Measurements from ENCODE around the gene CFAP20DC.

The CFAP20DC gene

DNA sequence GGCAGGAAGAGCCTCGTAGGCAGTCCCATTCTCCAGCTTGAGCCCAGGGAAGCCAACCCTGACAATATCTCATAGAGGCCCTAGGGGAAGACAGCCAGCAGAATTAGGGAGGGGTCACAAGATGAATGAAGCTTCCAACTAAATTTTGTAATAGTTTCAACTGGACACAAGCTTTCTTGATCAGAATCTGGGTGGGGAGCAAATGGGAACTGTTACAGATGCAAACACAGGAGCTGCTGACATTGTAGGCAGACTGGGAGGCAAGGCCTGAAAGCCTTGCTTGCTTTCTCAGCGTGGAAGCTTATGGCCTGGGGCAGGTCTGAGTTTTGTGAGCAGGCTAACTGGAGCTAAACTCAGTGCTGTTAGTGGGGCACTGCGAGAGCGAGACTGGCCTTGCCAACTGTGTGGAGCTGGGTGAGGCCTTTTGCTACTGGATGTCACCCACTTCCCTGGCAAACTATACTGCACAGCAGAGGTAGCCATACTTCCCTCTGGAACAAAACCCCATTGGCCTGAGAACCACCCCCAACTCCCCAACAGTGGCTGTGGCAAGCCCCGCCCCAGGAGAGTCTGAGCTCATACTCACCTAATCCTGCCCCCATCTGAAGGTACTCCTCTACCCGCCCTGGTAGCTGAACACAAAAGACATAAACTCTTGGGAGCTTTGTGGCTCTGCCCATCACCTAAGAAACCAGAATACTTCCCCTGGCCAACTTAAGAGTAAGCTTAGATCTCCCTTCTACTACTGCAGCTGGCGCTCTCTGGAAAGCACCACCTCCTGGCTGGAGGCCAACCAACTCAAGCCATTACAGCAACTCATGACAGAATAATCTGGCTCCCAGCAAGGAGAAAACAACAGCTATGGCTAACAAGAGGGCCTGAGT is 42.9 kb downstream of the CFAP20DC start:
- CTCF ChIA-PET = interaction anchor here (0.7 to 0.9 kb wide), 3 partner anchors 35 to 137 kb away, joined by 3 to 5 read pairs (median 3); no protein-coding TSS in a partner anchor
- DNase-seq (ENCODE audit: low spot score) = no peak
- TF ChIP-seq, protein P1, sequence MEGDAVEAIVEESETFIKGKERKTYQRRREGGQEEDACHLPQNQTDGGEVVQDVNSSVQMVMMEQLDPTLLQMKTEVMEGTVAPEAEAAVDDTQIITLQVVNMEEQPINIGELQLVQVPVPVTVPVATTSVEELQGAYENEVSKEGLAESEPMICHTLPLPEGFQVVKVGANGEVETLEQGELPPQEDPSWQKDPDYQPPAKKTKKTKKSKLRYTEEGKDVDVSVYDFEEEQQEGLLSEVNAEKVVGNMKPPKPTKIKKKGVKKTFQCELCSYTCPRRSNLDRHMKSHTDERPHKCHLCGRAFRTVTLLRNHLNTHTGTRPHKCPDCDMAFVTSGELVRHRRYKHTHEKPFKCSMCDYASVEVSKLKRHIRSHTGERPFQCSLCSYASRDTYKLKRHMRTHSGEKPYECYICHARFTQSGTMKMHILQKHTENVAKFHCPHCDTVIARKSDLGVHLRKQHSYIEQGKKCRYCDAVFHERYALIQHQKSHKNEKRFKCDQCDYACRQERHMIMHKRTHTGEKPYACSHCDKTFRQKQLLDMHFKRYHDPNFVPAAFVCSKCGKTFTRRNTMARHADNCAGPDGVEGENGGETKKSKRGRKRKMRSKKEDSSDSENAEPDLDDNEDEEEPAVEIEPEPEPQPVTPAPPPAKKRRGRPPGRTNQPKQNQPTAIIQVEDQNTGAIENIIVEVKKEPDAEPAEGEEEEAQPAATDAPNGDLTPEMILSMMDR (conservative IDR thresholded peaks at IDR 0.05; ENCODE audit: low read depth) = no peak
- H3K27ac ChIP-seq = no peak overlapping the region
- POLR2A ChIA-PET (ENCODE audit: low non-redundant PET) = no interaction called here

DNA sequence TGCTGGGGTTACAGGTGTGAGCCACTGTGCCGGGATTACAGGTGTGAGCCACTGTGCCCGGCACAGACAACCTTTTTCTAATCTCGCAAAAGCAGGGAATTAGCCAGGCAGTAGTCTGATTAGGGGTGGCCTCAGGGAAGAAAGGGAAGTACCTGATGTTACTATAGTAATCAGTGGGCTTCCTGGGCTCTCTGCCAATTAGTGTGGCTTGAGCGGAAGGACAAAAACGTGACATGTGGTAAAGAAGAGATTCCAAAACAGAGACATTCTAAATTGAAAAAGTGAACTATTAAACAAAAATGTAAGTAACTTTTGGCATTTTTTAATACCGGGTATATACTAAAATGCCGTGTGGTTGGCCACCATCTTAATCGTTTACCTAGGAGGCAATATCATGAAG is 48.1 kb downstream of the CFAP20DC start:
- DNase-seq (ENCODE audit: low spot score) = no peak
- ChIA-PET POLR2A (ENCODE audit: low non-redundant PET) (no interaction called here), CTCF (no interaction called here)
- TF ChIP-seq, protein P1 (conservative IDR thresholded peaks at IDR 0.05; ENCODE audit: low read depth) = no peak
- no peak overlapping the region for H3K27ac ChIP-seq

DNA sequence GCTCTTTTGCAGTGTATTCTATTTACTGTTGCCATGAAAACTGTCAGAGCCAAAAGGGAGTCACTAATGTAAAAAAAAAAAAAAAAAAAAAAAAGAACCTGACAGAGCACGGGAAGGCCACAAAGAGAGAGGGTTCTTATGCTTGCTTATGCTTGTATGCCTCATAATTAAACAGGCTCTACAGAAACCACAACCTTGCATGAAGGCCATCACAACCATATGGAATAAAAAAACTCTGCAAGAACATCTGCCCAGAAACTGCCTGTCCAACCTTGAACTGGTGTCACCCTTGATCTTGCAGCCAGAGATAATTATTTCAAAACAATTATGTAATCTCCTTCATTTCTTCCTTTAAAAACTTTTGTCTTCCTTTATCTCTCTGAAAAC is 50.1 kb downstream of the CFAP20DC start:
- DNase-seq (ENCODE audit: low spot score) = no peak
- POLR2A ChIA-PET (ENCODE audit: low non-redundant PET) = no interaction called here
- no peak overlapping the region for H3K27ac ChIP-seq
- CTCF ChIA-PET = no interaction called here
- TF ChIP-seq, protein P1 (conservative IDR thresholded peaks at IDR 0.05; ENCODE audit: low read depth) = no peak

DNA sequence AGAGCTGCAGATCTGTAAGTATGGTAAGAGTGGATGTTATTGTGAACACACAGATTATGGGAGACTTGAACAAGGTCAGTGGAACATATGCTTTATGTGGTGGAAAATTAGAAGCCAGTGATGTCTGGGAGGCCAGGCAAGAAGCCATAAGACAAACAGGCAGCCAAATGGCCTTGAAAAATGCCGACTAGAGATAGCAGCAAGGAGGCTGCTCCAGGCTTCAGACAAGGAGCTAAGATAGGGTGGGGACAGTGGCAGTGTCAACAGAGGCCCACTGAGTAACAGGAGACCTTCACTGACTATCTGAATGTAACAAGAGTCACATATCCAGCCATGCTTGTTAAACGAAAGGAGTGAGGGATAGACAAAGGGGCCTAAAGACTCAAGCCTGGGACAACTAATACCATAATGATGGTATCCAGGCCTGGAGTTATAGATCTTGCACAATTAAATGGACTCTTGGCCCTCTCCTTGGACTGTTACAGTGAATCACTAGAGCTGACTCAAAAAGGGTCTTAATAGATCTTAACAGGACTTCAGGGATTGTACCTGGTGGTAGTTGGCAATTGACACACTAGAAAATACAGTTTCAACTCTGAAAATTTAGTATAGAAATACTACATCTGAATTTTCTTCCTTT is 50.6 kb downstream of the CFAP20DC start:
- no peak for DNase-seq (ENCODE audit: low spot score)
- H3K27ac ChIP-seq = no peak overlapping the region
- POLR2A ChIA-PET (ENCODE audit: low non-redundant PET) = no interaction called here
- TF ChIP-seq, protein P1 (conservative IDR thresholded peaks at IDR 0.05; ENCODE audit: low read depth) = no peak
- CTCF ChIA-PET = no interaction called here

DNA sequence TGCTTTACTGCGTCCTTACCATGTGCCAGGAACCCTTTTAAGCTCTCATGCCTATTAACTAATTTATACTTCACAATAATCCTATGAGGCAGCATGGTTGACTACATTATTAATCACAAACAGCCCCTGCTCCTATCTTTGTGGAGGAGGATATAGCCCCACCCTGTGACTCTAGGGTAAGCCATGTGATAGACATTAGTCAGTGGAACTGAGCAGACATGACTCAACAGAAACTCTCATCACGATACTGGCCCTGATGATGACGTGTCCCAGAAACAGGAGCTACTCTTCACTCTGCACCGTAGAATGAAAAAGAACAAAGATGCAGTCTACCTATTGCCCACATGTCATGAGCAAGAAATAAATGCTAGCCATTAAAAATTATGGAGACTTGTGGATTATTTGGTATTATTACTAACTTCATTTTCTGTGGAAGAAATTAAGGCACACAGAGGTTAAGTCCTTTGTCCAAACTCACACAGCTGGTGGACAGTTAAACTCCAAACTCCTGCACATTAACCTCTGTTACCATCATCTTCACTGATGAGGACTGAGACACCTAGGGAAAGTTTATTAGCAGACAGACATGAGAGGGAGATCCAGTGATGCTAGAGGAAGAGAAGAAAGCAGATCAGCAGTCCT is 51.2 kb downstream of the CFAP20DC start:
- CTCF ChIA-PET = no interaction called here
- POLR2A ChIA-PET (ENCODE audit: low non-redundant PET) = no interaction called here
- peak; percentile 94 for DNase-seq (ENCODE audit: low spot score)
- H3K27ac ChIP-seq = no peak overlapping the region
- TF ChIP-seq, protein P1 (conservative IDR thresholded peaks at IDR 0.05; ENCODE audit: low read depth) = no peak

DNA sequence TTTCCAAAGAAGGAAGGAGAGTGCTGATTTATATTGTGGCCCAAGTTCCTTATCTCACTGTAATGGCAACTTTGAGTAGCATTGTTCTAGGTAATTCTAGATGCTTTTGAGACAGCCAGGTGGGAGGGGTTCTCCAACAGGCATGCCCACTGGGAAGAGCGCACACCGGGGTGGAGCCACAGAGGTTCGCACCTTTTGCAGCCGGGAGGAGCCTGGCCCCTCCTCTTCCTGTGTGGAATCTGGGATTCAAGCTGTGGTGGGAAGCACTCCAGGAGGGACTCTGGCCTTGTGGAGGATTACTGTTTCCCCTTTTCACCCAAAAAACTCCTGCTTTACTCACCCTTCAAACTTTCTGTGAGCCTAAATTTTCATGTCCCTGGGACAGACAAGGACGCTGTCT is 53.1 kb downstream of the CFAP20DC start:
- TF ChIP-seq, protein P1 (conservative IDR thresholded peaks at IDR 0.05; ENCODE audit: low read depth) = no peak
- DNase-seq (ENCODE audit: low spot score) = no peak
- POLR2A ChIA-PET (ENCODE audit: low non-redundant PET) = no interaction called here
- CTCF ChIA-PET = interaction anchor here (0.6 kb wide), 2 partner anchors 196 to 350 kb away, joined by 3 read pairs; no protein-coding TSS in a partner anchor
- no peak overlapping the region for H3K27ac ChIP-seq

All from RWPE1 (cell line).